HG03095 (cell line): ENCODE results near the gene SEMA4D.
A peak's percentile ranks its signal among the peaks of the same experiment; 100 is the strongest.

ENCODE experiments used
- ATAC-seq: cut with Tn5 transposase; IDR thresholded peaks from one replicate; pipeline ENCODE4 v1.9.1; 2021; ENCODE audit warnings: moderate library complexity; ENCODE audit not compliant: unreplicated experiment

Gene SEMA4D

DNA sequence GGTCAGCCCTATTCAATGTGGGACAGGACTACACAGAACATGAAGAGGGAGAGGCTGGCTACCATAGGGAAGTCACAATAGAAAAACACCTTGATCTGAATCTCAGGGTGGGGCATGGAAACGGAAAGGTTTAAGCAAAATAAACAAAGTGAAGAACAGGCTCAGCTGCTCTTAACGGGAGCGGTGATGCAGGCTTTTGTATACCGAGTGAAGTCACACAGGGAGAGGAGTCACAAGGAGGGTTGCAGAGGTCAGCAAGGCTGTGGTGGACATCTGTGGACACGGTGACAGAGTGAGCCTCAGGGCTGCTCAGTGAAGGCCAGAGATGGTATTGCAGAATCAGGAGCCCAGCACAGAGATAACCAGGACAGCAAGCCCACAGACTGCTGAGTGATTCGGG lies 30.6 kb upstream of the SEMA4D start:
- ATAC-seq = no peak

DNA sequence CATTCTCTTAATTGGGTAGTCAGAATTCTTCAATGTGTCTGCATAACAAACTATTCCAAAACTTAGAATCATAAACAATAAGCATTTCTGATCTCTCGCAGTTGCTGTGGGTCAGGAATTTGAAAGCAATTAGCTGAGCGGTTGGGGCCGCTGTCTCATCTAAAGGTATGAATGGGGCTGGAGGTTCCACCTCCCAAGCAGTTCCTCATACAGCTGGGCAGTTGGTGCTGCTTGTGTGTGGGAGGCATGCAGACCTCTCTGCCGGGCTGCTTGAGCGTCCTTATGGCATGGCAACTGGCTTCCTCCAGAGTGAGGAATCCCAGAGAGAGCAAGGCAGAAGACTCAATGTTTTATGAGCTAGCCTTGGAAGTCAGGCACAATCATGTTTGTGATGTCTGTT lies 30.2 kb upstream of the SEMA4D start:
- ATAC-seq = no peak

DNA sequence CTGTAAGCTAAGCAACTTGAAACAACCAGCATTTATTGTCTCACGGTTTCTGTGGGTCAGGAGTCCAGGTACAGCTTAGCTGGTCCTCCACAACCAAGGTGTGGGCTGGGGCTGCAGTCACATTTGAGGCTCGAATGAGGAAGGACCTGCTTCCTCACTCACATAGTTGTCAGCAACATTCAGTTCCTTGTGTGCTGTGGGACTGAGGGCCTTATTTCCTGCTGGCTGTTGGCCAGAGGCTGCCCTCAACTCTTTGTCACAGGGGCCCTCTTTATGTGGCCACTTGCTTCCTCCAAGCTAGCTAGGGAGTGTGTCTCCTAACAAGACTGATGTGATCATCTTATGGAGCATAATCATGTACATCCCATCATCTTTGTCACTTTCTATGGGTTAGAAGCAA lies 29.2 kb upstream of the SEMA4D start:
- ATAC-seq = no peak

DNA sequence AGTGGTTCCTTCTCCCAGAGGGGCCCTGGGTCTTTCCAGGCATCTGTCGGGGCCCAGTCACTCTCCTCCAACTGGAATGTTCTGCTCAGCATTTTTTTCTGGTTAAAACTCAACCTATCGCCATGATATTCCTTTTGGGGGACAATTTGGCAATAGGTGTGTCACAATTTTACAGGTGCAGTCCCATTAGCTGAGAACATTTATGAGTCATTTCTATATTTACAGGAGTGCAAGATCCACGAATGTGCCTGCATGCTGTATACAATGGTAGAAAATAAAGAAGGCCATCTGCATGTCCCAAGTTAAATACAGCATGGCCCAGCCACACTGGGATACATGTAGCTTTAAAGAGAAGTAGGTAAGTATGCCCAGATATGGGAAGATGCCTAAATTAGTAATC lies 28.8 kb upstream of the SEMA4D start:
- no peak for ATAC-seq

DNA sequence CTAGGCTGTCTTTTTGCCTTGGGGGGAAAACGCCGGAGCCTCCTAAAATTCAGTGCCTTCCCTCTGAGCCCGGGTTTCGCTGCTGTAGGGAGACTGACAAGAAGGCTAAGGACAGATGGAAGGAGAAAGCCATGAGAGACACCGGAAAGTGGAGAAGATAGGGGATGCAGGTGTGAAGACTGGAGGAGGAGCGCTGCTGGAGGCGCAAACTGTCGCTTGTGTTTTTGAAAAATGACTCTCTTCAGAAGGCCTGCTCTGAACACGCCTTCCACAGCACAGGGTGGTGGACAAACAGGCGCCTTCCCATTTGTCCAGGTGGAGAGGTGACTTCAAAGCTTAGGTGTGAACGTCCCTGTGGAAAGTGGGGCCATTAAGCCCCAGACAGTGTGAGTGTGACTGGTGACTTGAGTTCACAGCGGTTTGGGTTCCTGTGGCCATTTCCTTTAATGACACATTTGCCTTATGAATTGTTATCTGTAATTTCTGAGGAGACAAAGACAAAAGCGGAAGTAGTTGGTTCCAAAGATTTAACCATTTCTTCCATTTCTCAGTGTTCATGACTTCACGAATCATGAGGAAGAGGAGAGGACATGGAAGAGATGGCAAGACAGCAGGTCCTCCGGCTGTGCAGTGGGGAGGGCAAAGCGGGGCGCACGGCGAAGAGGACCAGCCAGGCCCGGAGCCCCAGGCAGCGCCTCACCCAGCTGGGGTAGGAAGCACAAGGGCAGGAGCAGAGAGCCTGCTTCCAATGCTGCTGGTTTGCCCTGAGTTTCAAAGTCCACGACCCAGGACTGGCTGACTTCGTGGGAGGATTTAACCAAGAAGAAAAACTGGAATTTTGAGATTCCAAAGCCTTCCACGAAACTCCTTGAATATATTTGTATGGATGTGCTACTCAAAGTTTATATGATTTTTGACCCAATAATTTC lies 27.8 kb upstream of the SEMA4D start:
- ATAC-seq = no peak

DNA sequence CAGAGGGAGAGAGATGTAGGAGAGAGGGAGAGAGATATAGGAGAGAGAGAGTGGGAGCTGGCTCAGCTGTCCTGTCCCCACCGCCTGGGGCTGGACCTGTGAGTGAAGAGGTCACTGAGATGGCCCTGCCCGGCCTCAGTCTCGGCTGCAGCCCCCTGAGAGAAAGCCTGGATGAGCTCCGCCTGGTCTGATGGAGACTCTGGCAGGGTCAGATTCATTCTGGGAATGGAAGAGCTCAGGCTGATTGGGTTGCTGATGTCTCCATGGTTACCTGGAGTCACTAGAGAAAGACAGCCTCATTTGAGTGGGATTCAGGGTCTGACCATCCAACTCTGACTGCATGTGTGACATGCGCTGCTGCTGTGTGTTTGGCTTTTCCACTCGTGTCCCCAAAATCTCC lies 27.1 kb upstream of the SEMA4D start:
- ATAC-seq = no peak

DNA sequence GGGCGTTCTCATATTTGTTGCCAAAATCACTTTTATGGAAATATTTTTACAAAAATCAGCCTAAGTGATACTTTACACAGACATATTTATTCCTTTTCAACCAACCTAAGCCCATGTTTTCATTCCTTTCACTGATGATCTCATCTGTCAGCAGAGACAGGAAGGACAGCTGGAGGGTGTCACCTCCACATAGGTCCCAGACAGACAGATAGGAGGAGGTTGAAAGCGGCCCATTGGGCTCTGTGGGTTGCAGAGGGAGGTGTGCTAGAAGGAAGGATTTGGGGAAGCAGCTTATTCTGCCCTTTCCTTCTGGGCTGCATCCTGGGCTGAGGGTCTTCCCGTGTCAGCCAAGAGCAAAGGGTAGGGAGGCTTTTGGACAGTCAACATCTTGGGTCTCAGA lies 26.0 kb upstream of the SEMA4D start:
- no peak for ATAC-seq

DNA sequence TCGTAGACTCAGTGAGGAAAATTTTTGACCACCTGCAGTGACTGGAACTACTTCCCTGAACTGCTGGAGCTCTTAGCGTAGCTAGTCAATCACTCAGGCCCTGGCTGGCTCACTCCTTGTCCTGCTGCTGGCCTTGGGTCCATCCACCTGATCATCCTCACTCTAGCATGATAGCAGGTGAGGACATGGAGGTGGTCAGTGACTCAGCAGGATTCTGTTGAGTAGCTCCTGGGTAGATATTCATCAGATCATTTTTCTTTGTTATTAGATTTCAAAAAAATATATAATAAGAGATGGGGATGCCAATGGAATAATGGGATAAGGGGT lies 25.0 kb upstream of the SEMA4D start:
- no peak for ATAC-seq

DNA sequence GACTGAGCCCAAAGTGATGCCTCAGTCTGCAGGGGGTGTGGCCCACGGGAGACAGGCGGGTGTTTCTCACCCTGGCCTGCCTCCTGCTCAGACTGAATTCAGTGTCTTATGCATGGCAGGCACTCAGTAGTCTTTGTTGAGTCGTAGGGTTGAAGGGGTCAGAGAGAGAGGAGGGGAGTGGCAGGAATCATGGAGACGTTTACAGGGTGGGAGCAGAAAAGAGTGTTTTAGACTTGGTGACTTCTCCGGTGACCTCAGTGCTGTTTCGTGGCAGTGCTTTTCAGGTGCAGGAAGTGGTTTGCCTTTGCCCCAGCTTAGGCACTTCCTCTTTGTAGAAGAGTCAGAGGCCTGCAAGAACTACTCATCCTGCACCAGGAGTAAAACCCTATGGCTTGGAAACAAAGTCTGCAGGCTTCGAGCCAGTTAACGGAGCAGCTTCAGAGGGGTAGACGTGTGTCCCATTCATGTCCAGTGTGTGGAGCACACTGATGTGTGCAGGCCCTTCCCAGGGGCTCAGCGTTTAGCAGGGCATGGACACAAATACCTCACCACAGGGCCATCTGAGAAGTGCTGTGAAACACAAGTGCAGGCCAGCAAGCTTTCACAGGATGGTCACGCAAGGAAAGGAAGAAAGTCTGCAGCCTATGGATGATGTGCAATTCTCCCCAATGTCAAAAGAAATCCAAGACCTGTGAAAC lies 24.5 kb upstream of the SEMA4D start:
- ATAC-seq = peak; percentile 94

DNA sequence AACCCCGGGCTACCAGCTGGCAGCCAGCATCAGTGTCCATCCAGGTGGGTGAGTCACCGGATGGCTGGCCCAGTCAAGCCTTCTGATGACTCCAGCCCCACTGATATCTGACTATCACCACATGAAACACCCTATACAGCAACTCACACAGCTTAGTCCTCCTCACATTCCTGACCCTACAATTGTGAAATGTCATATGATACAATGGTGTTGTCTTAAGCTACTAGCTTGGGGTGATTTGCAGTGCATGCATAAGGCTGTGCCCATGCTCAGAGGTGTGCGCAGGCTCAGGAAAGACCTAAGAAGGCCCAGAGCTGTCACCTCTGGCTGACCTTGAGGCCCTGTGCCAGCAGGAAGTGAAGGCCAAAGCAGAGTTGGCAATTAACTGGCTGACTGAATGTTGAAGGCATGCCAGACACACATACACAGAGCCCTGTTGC lies 21.5 kb upstream of the SEMA4D start:
- ATAC-seq = no peak

DNA sequence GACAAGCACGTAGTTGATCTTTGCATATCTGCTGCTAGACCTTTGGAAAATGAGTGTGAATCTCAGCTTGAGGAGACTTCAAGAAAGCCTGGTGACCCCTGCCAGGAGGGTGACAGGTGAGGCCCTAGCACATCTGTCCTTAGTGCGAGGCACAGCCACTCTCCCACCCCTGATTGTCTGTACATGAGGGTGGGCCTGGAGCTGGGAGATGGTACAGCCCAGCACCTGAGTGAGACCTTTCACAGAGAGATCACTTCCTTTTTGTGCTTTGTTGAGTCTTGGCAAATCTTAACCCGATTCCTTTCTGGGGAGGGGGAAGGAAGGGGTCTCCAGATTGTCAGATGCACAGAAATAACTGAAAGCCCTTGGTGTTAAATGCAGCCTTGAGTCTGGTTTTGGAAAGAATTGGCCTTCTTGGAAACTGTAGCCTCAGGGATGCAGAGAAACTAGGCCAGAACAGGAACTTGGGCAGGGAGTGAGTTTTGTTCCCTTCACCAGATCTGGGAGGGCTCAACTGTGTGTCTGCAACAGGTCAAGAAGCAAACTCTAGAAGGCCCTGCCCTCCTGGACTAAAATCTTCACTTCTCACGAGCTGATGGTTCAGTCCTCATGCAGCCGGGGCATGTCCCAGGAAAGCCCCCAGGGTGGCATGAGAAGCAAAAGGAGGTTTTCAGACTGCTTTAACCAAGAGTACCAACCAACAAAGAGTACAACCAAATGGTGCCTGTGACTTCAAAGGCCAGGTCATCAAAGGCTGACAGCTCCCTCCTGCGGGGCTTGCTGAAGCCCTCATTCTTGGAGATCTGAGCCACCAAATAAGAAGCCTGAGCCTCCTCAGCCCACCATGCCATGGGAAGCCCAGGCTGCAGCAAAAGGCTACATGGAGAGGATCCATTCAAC lies 20.8 kb upstream of the SEMA4D start:
- ATAC-seq = no peak

DNA sequence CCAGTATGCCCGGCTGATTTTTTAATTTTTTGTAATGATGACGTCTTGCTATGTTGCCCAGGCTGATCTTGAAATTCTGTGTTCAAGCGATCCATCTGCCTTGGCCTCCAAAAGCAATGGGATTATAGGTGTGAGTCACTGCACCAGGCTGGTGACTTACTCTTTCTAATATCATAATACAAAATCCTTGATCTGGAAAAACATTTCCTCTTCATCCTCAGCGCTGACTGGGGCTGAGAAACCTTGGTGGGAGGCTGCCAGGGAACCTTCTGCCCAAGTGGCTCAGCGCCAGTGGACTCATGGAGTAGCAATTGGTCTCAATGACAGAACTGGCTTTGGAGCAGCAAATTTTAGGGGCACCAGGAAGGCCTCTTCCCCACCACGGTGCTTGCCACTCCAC lies 17.5 kb upstream of the SEMA4D start:
- no peak for ATAC-seq

DNA sequence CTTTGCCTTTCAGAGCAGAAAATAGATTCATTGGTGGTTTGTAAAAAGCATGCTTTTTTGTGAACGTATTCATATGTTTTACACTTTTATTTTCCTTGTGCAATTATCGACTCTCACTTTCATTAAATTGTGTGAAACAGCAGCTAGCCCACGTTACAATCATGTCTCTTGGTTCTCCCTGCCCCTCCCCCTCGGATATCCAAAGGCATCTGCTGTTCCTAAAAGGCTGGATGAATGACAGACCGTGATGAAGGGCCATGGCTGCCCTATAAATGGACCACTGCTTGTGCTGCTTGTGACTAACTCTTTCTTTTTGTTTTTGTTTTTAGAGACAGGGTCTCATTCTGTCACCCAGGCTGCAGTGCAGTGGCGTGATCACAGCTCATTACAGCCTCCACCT lies 17.0 kb upstream of the SEMA4D start:
- no peak for ATAC-seq

DNA sequence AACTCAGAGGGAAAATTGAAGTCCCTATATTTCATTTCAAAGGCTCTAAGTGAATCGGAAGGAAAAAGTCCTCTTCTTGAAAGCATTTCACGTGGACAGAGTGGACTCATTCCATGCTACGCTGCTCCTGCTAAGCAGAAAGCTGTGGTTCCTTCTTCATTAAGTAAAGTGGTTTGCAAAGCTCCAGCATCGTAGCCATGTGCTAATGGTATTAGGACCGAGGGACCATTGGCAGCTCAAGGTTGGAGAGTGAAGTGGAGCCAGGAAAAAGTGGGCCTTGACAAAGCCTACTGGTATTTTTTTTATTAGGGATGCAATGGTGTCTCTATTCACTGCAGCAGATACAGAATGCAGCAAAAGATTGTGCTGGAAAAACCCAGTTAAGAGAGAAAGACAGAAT lies 16.4 kb upstream of the SEMA4D start:
- ATAC-seq = no peak

DNA sequence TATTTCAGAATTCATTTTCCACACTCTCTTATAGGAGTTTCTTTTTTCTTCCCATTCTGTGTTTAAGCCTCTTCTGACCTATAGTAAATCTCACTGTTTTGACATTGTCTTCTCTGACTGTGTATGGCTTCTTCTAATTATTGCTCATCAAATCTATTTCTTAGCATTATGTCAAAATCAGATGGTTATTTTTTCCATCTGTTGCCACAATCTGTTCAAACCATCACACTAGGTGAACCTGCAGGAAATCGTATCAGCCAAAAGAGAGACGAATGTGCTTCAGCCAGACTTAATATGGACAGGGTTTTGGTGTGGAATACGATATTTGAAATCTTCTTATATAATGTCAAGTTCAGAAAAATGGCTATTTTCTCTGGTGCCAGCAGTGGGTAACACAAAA lies 15.9 kb upstream of the SEMA4D start:
- ATAC-seq = no peak

DNA sequence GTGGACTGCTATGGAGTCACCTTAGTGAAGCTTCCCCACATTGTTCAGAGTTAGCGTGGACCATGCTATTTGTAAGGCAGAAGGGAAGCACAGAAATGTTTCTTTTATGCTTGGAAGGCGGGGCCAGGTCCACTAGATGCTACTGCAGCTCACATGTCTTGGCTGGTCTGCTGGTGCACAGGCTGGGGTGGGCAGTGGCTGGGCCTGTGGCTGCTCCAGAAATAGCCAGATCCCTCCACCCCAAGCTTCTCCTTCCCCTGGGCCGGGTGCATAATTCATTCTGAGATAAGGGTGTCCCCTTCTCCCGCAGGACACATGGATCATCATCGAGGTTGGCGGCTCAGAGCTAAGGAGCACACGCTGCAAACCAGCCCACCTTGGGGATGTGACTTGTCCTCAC lies 14.5 kb upstream of the SEMA4D start:
- ATAC-seq = no peak

DNA sequence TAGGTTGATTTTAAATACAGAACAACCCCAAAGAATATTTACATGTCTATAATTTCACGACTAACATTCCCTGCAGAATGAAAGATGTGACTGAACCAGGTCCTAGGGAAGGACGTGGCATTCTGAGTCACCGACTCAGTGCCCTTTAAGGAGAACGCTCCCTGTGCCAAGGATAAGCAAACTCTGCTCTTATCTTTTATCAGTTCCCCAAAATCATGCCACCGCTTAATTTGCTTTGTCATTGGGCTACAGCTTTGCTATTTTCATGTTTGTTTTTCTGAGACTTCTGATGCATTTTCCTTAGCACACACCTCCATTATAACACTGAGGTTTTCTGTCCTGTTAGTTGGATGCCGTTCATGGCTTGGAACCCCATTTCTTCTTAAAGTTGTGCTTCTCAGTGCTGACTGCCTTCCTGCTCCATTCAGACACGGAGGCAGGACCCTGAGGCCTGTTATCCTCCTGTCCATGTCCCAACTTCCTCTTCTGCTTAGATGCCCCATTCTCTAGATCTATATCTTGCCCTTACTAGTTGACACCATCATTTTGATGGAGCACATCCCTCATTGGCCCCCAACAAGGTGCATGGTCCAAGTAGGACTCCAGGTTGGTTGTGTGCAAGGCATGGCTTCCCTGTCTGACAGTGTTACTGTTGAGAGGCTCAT lies 11.2 kb upstream of the SEMA4D start:
- ATAC-seq = no peak

DNA sequence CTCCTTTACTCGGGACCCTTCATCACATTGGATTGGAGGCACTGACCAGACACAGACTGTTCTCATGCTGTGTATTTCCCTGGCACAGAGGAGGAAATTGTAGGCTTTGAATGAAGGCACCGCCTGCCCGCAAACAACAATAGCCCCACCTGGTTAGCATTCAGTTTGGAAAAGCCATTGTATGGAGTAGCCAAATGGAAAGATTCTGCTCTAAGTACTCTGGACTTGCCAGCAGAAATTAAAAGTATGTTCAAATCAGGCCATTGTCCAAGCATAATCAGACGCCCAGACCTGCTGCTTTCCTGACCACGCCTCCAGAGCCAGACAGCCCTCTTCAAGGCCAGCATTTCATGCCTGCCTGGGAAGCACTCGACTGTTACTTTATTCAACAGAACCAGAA lies 8.0 kb upstream of the SEMA4D start:
- no peak for ATAC-seq

DNA sequence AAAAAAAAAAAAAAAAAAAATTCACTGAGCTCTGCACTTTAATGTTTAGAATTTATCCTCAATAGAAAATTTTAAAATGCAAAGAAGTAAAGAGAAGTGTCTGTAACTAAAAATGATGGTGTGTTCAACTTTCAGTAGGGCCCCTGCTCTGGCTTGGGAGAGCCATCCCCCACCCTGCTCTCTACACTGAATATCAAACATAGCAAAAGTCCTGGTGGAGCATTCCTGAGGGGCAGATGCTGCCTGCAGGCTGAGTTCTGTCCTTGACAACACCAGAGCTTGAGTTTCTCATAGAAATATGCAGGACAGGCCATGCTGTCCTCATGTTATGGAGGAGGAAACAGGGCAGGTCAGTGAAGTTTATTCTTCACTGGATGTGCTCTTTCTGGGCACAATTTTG lies 7.1 kb upstream of the SEMA4D start:
- no peak for ATAC-seq

DNA sequence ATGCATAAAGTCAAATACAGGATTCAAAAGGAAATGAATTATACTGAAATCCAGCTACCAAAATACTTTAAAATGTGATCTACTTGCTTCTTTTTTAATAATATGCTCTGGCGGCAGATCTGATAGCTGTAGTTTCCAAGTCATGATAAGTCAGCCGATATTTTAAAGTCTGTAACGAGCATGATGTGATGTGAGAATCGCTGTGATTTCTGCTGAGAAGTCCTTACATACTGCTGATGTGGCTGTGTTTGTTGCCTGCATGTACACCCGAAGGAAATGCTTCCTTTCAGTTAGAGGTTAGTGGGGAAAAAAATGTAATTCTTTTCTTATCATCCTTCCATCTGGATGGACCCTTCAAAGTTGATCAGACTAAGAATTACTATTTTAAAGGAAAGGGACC lies 4.8 kb upstream of the SEMA4D start:
- no peak for ATAC-seq

DNA sequence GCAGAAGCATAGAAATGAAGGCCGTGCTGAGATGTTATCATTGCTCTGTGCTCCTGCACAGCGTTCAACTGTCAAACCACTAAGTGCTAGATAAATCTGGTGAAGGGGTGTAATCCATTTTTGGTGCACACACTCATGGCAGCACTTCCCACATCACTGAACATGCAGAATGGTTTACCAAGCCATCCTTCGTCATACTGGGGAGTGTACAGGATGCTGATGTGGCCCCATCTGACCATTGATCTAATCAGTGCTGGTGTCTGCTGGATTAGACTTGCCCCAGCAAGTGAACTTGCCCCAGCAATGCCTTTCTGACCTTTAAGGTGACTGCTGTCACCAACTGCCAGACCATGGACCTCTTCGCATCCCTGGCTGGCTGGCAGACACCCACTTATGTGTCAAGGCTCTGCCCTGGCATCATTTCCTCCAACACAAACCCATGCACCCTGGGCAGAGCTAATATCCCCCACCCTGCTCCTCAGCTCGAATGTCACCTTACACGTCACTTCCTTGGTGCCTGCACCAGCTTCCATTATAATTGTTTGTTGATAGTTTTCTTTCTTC lies 4.2 kb upstream of the SEMA4D start:
- no peak for ATAC-seq
